TTC549 (cell line): Measurements from ENCODE around the gene NDN.
"Not testable (repeated sequence)": the region's sequence is repeated elsewhere in the genome, so short reads cannot be mapped to it uniquely, and the experiment has no call there.

Experiments
- FAIRE-seq: peaks from 2 replicates; lab custom pipeline; 2012; peaks lifted over from hg19 to GRCh38; lab: Jason Lieb, UNC

NDN gene

DNA sequence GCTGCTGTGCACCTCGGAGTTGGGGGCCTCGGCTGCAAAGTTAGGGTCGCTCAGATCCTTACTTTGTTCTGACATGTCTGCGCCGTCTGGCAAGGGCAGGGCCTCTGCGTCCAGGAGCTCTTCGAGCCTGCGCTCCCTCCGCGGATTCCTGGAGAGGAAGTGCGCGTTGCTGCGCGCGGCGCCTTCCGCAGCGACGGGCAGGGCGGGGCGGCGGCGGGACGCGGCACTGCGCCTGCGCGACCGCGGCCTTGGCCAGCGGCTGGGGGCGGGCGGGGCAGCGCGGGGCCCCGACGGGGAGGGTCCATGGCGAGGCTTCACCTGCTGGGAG, at the start of gene NDN:
TSS of gene NDN (minus strand) at position 163 of the 328 bp plus-strand sequence. CDS start at position 75, 88 bp downstream.
- FAIRE-seq, result no peak

- FAIRE-seq, result no peak
Observed at GRCh38 chr15:23736033-23736673, 49.0 kb upstream of the NDN start.

- no peak for FAIRE-seq
Observed at GRCh38 chr15:23734862-23735261, 47.8 kb upstream of the NDN start.

- not testable (repeated sequence) for FAIRE-seq
Observed at GRCh38 chr15:23713874-23714656, 27.0 kb upstream of the NDN start.

DNA sequence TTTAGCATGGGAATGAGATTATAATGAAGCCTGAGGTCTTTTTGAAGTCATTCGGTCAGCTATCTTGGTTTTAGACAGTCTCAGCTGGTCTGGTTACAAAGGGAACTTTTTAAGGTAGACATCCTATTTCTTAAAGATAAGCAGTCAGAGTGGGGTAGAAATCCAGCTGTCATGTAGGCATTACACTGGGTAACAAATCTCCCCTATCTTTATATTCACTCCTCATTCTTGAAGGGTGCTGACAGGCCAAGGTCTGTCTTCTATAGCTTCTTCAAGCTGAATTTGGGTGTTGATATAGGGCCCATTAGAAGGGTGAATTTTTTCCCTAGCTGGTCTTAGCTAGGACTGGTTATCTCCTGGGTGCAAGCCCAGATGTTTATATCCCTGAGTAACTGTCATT, 21.2 kb upstream of the NDN start:
- no peak for FAIRE-seq

GRCh38 chr15:23695282-23695681, 8.2 kb upstream of the NDN start:
- no peak for FAIRE-seq

DNA sequence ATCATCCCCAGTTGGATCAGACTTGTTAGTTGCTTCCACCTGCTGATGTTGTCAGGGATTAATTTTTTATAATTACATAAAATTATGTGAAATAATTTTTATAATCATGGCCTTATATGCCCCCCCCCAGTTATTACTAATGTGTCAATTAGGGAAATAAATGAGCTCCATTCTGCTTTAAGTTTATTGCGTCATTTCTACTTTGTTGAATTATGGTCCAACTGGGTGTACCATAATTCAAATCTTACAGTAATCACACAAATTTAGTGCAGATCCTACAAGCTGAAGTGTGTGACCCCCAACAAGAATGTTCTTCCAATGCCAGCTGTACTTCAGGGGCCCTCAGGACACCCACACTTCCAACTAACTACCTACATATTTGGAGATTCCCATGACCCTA, 7.5 kb upstream of the NDN start:
- FAIRE-seq, result no peak

DNA sequence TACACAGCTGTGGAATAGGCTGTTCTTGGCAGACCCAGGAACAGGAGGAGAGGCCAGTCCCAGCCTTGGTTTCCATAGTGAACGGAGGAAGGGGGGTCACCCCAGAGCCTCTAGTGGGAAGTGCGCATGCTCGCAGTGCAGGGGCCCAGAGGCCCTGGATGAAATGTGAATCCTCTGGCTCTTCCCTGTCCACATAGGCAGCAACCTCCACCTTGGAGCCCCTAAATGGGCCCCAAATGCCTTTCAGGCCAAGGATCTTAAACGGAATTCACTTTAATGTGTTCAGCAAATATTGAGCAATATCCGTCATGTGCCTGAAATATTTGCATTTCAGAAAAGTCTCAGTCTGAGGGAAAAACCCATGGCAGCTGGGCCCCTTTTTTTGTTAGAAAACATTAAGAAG, 3.3 kb upstream of the NDN start:
- no peak for FAIRE-seq

DNA sequence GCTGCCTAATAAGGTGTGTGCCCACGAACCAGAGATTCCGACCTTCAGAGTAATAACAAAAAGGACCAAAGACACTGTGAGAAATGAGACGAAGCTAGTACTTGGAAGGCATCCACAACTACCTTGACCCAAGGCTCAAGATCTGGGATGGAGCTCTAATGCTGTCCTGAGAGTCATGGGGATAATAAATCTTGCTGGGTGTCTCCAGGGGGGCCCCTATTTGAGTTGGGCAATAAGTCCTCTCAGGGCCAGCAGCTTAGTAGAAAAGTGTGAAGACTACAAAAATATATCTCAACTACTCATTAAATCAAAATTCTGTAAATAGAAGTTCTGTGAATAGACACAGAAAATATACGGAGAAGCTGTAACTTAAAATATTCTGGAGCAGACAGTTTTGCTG, 2.9 kb upstream of the NDN start:
- FAIRE-seq, result no peak

- FAIRE-seq, result no peak
Observed at GRCh38 chr15:23686466-23687142, 501 bp downstream of the NDN start.

DNA sequence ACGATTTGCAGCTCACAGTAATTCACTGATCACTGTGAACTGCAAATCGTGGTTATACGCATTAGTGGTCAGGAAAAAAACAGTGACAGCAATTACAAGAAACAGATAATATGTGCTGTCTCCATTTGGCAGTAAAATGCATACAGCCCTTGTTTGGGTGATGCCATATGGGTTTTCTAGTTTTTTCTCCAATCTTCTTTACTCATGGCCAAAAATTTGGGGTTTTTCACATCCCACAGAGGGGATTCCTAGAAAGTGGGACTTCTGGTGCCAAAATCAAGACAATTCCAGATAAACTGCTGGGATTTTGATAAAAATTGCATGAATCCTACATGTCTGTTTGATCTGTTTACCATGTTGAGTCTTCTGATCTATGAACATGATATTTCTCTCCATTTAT, 15.6 kb downstream of the NDN start:
- FAIRE-seq, result no peak

GRCh38 chr15:23670970-23671369, 16.1 kb downstream of the NDN start:
- no peak for FAIRE-seq

- no peak for FAIRE-seq
Observed at GRCh38 chr15:23663232-23663631, 23.9 kb downstream of the NDN start.

DNA sequence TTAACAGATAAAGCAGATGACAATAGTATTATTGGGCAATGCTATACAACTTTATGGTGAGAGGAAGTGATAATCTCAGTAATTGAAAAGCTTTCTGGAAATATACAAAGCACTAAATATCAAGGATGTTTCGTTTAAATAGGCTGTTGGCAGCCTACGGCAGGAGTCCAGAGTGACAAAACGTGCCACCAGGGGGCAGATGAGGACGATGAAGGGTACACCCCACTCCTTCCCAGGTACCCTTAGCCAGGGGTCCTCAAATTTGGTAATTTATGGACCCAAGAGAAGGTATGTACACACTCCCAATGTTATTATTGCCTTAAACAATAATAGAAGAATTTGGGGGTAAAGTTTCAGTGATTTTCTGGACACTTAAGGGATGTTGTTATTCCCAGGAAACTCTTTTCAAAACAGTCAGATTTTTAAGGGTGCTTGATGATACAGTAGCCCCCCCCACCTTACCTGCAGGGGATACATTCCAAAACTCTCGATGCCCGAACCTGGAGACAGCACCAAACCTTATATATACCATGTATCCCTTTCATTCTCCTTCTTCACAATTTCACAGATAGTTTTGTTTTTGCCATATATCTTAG, 38.1 kb downstream of the NDN start:
- no peak for FAIRE-seq

DNA sequence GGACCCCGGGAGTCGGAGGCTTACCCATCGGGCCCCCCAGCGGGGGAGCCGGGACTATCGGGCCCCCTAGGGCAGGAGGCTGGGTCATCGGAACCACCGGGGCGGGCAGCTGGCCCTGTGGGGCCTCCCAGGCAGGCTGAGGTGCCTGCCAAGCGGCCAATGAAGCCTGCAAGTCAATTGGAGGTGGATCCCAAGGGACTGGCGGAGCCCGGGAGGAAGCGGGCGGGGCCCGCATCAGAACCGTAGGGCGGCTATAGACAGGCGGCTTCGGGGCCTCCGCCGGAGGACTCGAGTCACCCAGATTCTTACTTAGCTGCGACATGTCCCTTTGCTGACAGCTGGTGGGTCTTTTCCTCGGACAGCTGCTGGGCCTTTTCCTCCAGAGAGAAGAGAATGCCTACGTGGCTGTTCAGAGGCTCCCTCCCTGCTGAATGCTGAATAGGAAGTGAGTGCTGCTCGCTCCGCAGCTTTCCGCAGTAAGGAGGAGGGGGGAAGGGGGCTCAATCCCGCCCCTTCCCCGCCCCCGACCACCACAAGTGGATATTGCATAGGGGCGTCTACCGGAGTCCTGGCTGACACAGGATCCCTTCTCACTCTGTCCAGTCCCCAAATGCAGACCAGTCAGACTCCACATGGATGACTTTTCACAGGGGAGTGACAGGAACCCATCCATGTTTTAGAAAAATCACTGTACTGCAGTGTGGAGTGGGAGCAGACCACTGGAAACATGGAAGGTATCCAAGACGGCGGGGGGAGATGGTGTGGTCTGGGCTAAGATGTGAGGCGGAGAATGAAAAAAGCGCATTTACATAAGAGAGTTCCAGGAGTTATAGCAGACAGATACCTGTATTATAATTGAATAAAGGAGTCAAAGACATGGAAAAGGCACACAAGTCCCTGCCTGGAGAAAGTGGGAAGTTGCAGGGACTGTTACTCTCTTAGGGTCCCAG, 39.4 kb downstream of the NDN start, which contains the start of gene MAGEL2:
TSS of gene MAGEL2 (minus strand) at position 447 of the 950 bp plus-strand sequence. CDS start at position 322, 125 bp downstream.
- FAIRE-seq, result no peak

GRCh38 chr15:23647001-23647295, 40.2 kb downstream of the NDN start:
- FAIRE-seq, result no peak

GRCh38 chr15:23646165-23647000, 40.7 kb downstream of the NDN start:
- no peak for FAIRE-seq

DNA sequence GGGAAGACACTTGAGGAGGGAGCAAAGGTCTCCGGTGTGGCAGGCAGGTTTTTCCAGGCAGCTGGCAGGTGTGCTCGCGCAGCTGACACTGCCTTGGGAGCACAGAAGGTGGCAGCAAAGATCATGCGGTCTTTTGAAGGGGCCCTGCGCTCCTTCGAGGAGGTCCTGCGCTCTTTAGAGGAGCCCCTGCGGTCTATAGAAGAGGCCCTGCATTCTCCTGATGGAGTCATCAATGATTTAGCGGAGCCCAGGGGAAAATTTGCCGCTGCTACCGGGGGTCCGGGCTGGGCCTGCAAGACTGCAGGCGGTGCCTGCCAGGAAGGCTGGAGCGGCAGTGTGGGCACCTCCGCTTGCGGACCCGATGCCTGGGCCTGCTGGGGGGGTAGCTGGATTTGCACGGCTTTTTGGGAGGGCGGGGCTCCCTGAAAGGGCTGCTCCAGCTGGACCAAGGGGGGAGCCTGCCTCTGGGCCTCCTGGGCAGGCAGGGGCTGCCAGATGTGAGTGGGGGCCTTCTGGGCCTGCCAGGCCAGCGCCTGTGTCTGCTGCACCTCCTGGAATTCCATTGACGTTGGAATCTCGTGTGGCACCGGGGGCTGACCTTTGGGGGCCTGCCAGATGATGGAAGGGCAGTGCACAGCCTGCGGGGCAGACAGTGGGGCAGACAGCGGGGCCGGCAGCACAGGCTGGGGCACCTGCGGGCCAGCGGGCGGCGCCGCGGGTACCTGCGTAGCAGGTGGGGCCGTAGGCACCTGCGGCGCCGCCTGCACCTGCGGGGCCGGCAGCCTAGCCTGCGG, 41.5 kb downstream of the NDN start:
- no peak for FAIRE-seq

DNA sequence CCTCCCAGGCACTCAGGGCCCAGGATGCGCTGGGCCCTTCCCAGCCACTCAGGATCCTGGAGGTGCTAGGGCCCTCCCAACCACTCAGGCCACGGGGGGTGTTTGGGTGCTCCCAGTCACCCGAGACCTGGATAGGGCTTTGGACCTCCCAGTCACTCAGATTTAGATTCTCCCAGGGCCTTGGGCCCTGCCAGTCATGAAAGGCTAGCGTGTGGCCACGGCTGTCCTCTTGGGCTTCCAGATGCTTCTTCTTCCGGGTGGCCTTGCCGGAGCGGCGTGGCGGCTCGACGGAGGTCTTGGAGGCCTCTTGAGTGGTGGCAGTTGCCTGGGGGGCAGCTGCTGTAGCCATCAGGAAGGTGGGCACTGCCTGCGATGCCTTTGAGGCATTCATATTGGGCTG, 42.3 kb downstream of the NDN start:
- no peak for FAIRE-seq

GRCh38 chr15:23642413-23643044, 44.6 kb downstream of the NDN start:
- no peak for FAIRE-seq
